IPS-NIHi7 (cell line): Measurements from ENCODE around the gene MOCOS.
A peak's percentile ranks its signal among the peaks of the same experiment; 100 is the strongest.

Source experiments
- DNase-seq: peaks from one replicate; pipeline ENCODE4 v3.0.0; 2012; ENCODE audit warnings: mixed read lengths; ENCODE audit errors: extremely low spot score

MOCOS gene

GRCh38 chr18:36271153-36271552 lies 83.9 kb downstream of the MOCOS start:
- DNase-seq: no peak

- DNase-seq: no peak
Observed at GRCh38 chr18:36273347-36273746, 86.0 kb downstream of the MOCOS start.

GRCh38 chr18:36274083-36274715 lies 86.9 kb downstream of the MOCOS start:
- DNase-seq: no peak

GRCh38 chr18:36275561-36275960 lies 88.3 kb downstream of the MOCOS start:
- no peak for DNase-seq

- no peak for DNase-seq
Observed at GRCh38 chr18:36279001-36279400, 91.7 kb downstream of the MOCOS start.

- DNase-seq: no peak
Observed at GRCh38 chr18:36281936-36282335, 94.6 kb downstream of the MOCOS start.

GRCh38 chr18:36283448-36283847 lies 96.2 kb downstream of the MOCOS start:
- no peak for DNase-seq

GRCh38 chr18:36284268-36284667 lies 97.0 kb downstream of the MOCOS start:
- DNase-seq: no peak

- DNase-seq: peak; percentile 63
Observed at GRCh38 chr18:36284671-36285295, 97.5 kb downstream of the MOCOS start.

- DNase-seq: no peak
Observed at GRCh38 chr18:36287653-36288052, 100.4 kb downstream of the MOCOS start.

- no peak for DNase-seq
Observed at GRCh38 chr18:36288689-36289088, 101.4 kb downstream of the MOCOS start.

- no peak for DNase-seq
Observed at GRCh38 chr18:36294031-36294430, 106.7 kb downstream of the MOCOS start.

- DNase-seq: no peak
Observed at GRCh38 chr18:36295214-36295613, 107.9 kb downstream of the MOCOS start.

- DNase-seq: no peak
Observed at GRCh38 chr18:36295880-36296301, 108.6 kb downstream of the MOCOS start.

- DNase-seq: peak; percentile 91
Observed at GRCh38 chr18:36296650-36297416, 109.5 kb downstream of the MOCOS start.

GRCh38 chr18:36297417-36298125 lies 110.3 kb downstream of the MOCOS start, which contains the start of gene FHOD3:
Gene FHOD3, plus strand, starts transcription at chr18:36297713. Its CDS starts 123 bp downstream, at chr18:36297836.
- DNase-seq: peak; percentile 93

- DNase-seq: peak; percentile 50
Observed at GRCh38 chr18:36298126-36298741, 110.9 kb downstream of the MOCOS start.

- DNase-seq: no peak
Observed at GRCh38 chr18:36299015-36299414, 111.7 kb downstream of the MOCOS start.

- DNase-seq: no peak
Observed at GRCh38 chr18:36300211-36300610, 112.9 kb downstream of the MOCOS start.

GRCh38 chr18:36301884-36302283 lies 114.6 kb downstream of the MOCOS start:
- no peak for DNase-seq

GRCh38 chr18:36302676-36303075 lies 115.4 kb downstream of the MOCOS start:
- DNase-seq: no peak
